K562 (cell line): Measurements from ENCODE around the gene MRPL48. TPM values are rescaled to one million over a fixed set of nuclear protein-coding genes. Genes with fewer than 3 reads are reported as not detected.

Experiments
- ATAC-seq: fragments of 200-7000 bp; cut with Tn5 transposase; 3 replicates; pipeline ENCODE4 v1.9.1; 2020; ENCODE audit warnings: moderate library complexity
- BruUV-seq: library from RNA; stranded (reverse); fragments of 400-500 nt; replicated peaks from 2 replicates; lab custom pipeline; 2021; lab: Mats Ljungman, UMichigan
- CTCF ChIA-PET: fragments of 300-600 bp; formaldehyde crosslinking; extraction: SDS; loops from one replicate; lab custom pipeline; 2021; ENCODE audit warnings: low intra/inter-chr PET ratio; lab: Yijun Ruan, JAX
- POLR2A ChIA-PET: fragments of 300-600, 350-650 bp; sonication (Branson Sonifier 250); formaldehyde crosslinking; extraction: SDS; loops from one replicate; lab custom pipeline; 2021; ENCODE audit warnings: antibody characterized with exemption, inconsistent platforms; lab: Yijun Ruan, JAX
- DNase-seq, 4 experiments: peaks; one replicate each; pipeline versions ENCODE4 v3.0.0 to v3.0.0-alpha.2; 2011 to 2018; ENCODE audit warnings: low spot score in 3 of 4, mixed read lengths in 3 of 4; ENCODE audit errors: extremely low read depth in 1 of 4
- FAIRE-seq: peaks from 2 replicates; lab custom pipeline; 2011; peaks lifted over from hg19 to GRCh38; lab: Jason Lieb, UNC
- H2AFZ ChIP-seq: 2 replicates; pipeline ENCODE4 v1.6.0; 2011; ENCODE audit warnings: low read depth, low read length, control low read depth, inconsistent platforms
- H3K27ac ChIP-seq: fragments of 200-600 bp; 3 replicates; pipeline ENCODE4 v1.8.0; 2011; ENCODE audit warnings: low read depth, mild to moderate bottlenecking, control low read depth, inconsistent platforms, low read length, moderate library complexity, mixed read lengths; ENCODE audit errors: extremely low read depth
- H3K27me3 ChIP-seq, 2 experiments: fragments of 300-600 bp in 1 of 2; 2 replicates in 1 of 2; 3 replicates in 1 of 2; pipeline versions ENCODE4 v1.6.0 to v1.8.0; 2011; ENCODE audit warnings: inconsistent platforms in 2 of 2, low read length in 2 of 2, mild to moderate bottlenecking in 1 of 2, mixed read lengths in 1 of 2, moderate library complexity in 1 of 2; ENCODE audit not compliant: control insufficient read depth in 2 of 2, insufficient read depth in 2 of 2
- H3K36me3 ChIP-seq: fragments of 300-600 bp; 3 replicates; pipeline ENCODE4 v1.8.0; 2011; ENCODE audit warnings: mild to moderate bottlenecking, low read length, inconsistent platforms; ENCODE audit not compliant: control insufficient read depth, insufficient read depth
- H3K4me1 ChIP-seq, 2 experiments: fragments of 200-600 bp in 1 of 2; replicated peaks in 1 of 2; 2 replicates in 1 of 2; 3 replicates in 1 of 2; pipeline versions ENCODE4 v1.5.1 to v1.8.0; 2011; ENCODE audit warnings: inconsistent platforms in 2 of 2, low read length in 2 of 2, mild to moderate bottlenecking in 1 of 2, mixed read lengths in 1 of 2, moderate library complexity in 1 of 2; ENCODE audit not compliant: control insufficient read depth in 2 of 2, insufficient read depth in 2 of 2
- H3K4me2 ChIP-seq: 2 replicates; pipeline ENCODE4 v1.6.1; 2011; ENCODE audit warnings: low read length, control low read depth, inconsistent platforms, mixed read lengths; ENCODE audit not compliant: insufficient read depth
- H3K4me3 ChIP-seq: fragments of 200-600 bp; sonication (generic), shearing (Covaris generic); 2 replicates; pipeline ENCODE4 v1.5.1; 2016; ENCODE audit warnings: control low read depth, inconsistent platforms
- H3K79me2 ChIP-seq: fragments of 200-600 bp; 3 replicates; pipeline ENCODE4 v1.8.0; 2011; ENCODE audit warnings: low read length, inconsistent platforms; ENCODE audit not compliant: control insufficient read depth, insufficient read depth
- H3K9ac ChIP-seq, 2 experiments: 2 replicates each; pipeline versions ENCODE4 v1.6.0 to v1.6.1; 2011; ENCODE audit warnings: low read depth in 2 of 2, low read length in 2 of 2, control low read depth in 1 of 2, inconsistent platforms in 1 of 2, mild to moderate bottlenecking in 1 of 2, mixed read lengths in 1 of 2; ENCODE audit not compliant: insufficient read depth in 1 of 2
- H3K9me1 ChIP-seq: one replicate; pipeline ENCODE4 v1.6.0; 2011; ENCODE audit warnings: inconsistent platforms, mild to moderate bottlenecking, low read length, moderate library complexity; ENCODE audit not compliant: control insufficient read depth, insufficient read depth
- H3K9me3 ChIP-seq: replicated peaks from 2 replicates; pipeline ENCODE4 v1.5.1; 2011; ENCODE audit warnings: low read depth, low read length, inconsistent platforms; ENCODE audit not compliant: control insufficient read depth, insufficient read depth
- H4K20me1 ChIP-seq: replicated peaks from 2 replicates; pipeline ENCODE4 v1.6.1; 2011; ENCODE audit warnings: low read length, inconsistent platforms, mixed read lengths; ENCODE audit not compliant: control insufficient read depth, insufficient read depth
- ELF1 ChIP-seq: fragments of 200-800 bp; sonication (Bioruptor generic); IDR thresholded peaks from 2 replicates; pipeline ENCODE4 v1.6.1; 2016; ENCODE audit warnings: missing genetic modification characterization, missing compliant biosample characterization
- KLF1 ChIP-seq: fragments of 450-650 bp; IDR thresholded peaks from 2 replicates; pipeline ENCODE4 v1.6.1; 2016; ENCODE audit warnings: missing genetic modification characterization, missing compliant biosample characterization
- PYGO2 ChIP-seq: fragments of 450-650 bp; IDR thresholded peaks from 2 replicates; pipeline ENCODE4 v1.6.1; 2016; ENCODE audit warnings: mild to moderate bottlenecking, missing genetic modification characterization, moderate library complexity, missing compliant biosample characterization
- SAFB2 ChIP-seq: fragments of 200-400 bp; formaldehyde crosslinking; IDR thresholded peaks from 2 replicates; pipeline ENCODE4 v1.6.1; 2018; ENCODE audit warnings: borderline replicate concordance, low read length, low read depth, moderate library complexity; ENCODE audit not compliant: severe bottlenecking
- TCF3 ChIP-seq: sonication (generic); formaldehyde crosslinking; IDR thresholded peaks from 2 replicates; pipeline ENCODE4 v1.4.0; 2020; ENCODE audit warnings: mild to moderate bottlenecking, missing genetic modification reagents
- ZNF280A ChIP-seq: fragments of 450-650 bp; IDR thresholded peaks from 2 replicates; pipeline ENCODE4 v1.6.1; 2018; ENCODE audit warnings: mild to moderate bottlenecking, low read depth; ENCODE audit not compliant: partially characterized antibody
- WGBS: fragments of 100-300 bp; shearing (Covaris generic); methylation state at CpG from one replicate; pipeline ENCODE4 v1.1.6; 2016; ENCODE audit warnings: low coverage, mixed read lengths; ENCODE audit not compliant: insufficient coverage; ENCODE audit errors: missing lambda C conversion rate; 5-methylcytosine and 5-hydroxymethylcytosine counted together
- in situ Hi-C: fragments of 300-500 bp; cut with MboI; formaldehyde crosslinking; loops from 4 replicates; pipeline ENCODE4 v1.15.0; 2018; ENCODE audit warnings: inconsistent platforms, mixed read lengths
- intact Hi-C: fragments of 100-400 bp; cut with micrococcal nuclease; formaldehyde crosslinking; loops from 2 replicates; pipeline ENCODE4 v1.14.2; 2022
- polyA plus RNA-seq, 8 experiments: library from polyadenylated mRNA; depleted of rRNA in 4 of 8; stranded (reverse) in 5 of 8; unstranded in 3 of 8; fragments of >200 nt; fragmentation: Nextera tagmentation in 2 of 8; fragmentation: Illumina TruSeq in 1 of 8; extraction: Ambion mirVana in 2 of 8; extraction: Trizol in 1 of 8; gene quantifications; 2 replicates each; pipeline versions ENCODE4 v1.2.1 to v1.2.3, GENCODE V29; 2011 to 2014; ENCODE audit warnings: inconsistent platforms in 1 of 8, missing spikeins in 1 of 8
- total RNA-seq, 7 experiments: library from RNA; depleted of rRNA in 6 of 7; stranded (reverse); fragments of >200 nt in 6 of 7; fragmentation: Illumina TruSeq in 2 of 7; extraction: Trizol in 2 of 7; gene quantifications; 2 replicates each; pipeline versions ENCODE4 v1.2.1 to v1.2.3, GENCODE V29; 2011 to 2021; ENCODE audit warnings: low replicate concordance in 1 of 7
- TF ChIP-seq, protein P1 (sequence below): fragments of 450-650 bp; conservative IDR thresholded peaks from 2 replicates; pipeline ENCODE4 v1.6.1; 2016; ENCODE audit warnings: missing genetic modification characterization, low read depth, mild to moderate bottlenecking, missing compliant biosample characterization, moderate library complexity
- TF ChIP-seq, protein P2 (sequence below): sonication (generic); formaldehyde crosslinking; IDR thresholded peaks from 2 replicates; pipeline ENCODE4 v1.8.0; 2022; ENCODE audit warnings: mild to moderate bottlenecking, missing genetic modification reagents, borderline replicate concordance

Gene MRPL48
- total and polyA plus RNA-seq, 9 of the 15 experiments (the other 6 are each of a cell fraction or from before 2014, with no cell fraction given), result 66.0 to 237 (median 104) TPM

- no peak overlapping the region for H3K4me2 ChIP-seq
- no TSS peak for BruUV-seq
- H3K27ac ChIP-seq, result no peak overlapping the region
- no peak overlapping the region for H2AFZ ChIP-seq
- in situ Hi-C loops, result no loop called here
- no peaks in the 10 kb centered on the region for H4K20me1 ChIP-seq
- H3K36me3 ChIP-seq, result peaks cover 26% of the 10 kb centered on the region
- H3K9me1 ChIP-seq, result no peaks in the 10 kb centered on the region
- H3K9me3 ChIP-seq, result no peaks in the 10 kb centered on the region
- H3K27me3 ChIP-seq, result no peaks in the 10 kb centered on the region
- CTCF ChIA-PET, result no interaction called here
- no peak overlapping the region for H3K9ac ChIP-seq
- no peak for FAIRE-seq
- ATAC-seq, result no peak
- no peak for TF ChIP-seq KLF1
- TF ChIP-seq, protein P1, sequence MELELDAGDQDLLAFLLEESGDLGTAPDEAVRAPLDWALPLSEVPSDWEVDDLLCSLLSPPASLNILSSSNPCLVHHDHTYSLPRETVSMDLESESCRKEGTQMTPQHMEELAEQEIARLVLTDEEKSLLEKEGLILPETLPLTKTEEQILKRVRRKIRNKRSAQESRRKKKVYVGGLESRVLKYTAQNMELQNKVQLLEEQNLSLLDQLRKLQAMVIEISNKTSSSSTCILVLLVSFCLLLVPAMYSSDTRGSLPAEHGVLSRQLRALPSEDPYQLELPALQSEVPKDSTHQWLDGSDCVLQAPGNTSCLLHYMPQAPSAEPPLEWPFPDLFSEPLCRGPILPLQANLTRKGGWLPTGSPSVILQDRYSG (tag), result no peak
- TF ChIP-seq ELF1 (tag), result no peak
- intact Hi-C loops, result no loop called here
- peaks cover 2 to 5% of the 10 kb centered on the region in 2 experiments; a peak in 3 of 5 replicates for H3K4me1 ChIP-seq
- no peak for DNase-seq
- no peak overlapping the region for H3K4me3 ChIP-seq
- WGBS, result 96% methylated on average over 2 of the region's 2 CpGs
- 0 out of 3 replicates have a peak, but pooled peaks cover 7% of the 10 kb centered on the region for H3K79me2 ChIP-seq
- POLR2A ChIA-PET, result interaction anchor here (1.1 kb wide), 1 partner anchor 189 kb away, joined by 3 read pairs; no protein-coding TSS in a partner anchor
Observed at GRCh38 chr11:73883856-73884255, 96.2 kb downstream of the MRPL48 start.

- no peaks in the 10 kb centered on the region for H3K4me1 ChIP-seq
- no peaks in the 10 kb centered on the region for H3K79me2 ChIP-seq
- BruUV-seq, result no TSS peak
- H3K27me3 ChIP-seq, result no peaks in the 10 kb centered on the region
- no peak overlapping the region for H3K27ac ChIP-seq
- H3K9me3 ChIP-seq, result no peaks in the 10 kb centered on the region
- no peak for FAIRE-seq
- ATAC-seq, result no peak
- DNase-seq, result no peak
- ChIA-PET POLR2A (interaction anchor here (1.7 kb wide), 1 partner anchor 10 kb away, joined by 5 read pairs; no protein-coding TSS in a partner anchor), CTCF (no interaction called here)
- H3K4me2 ChIP-seq, result no peak overlapping the region
- intact Hi-C loops (no loop called here), in situ Hi-C loops (no loop called here)
- no peak overlapping the region for H3K4me3 ChIP-seq
- 98% methylated on average over 3 of the region's 3 CpGs for WGBS
- H4K20me1 ChIP-seq, result no peaks in the 10 kb centered on the region
- peaks cover 48% of the 10 kb centered on the region for H3K36me3 ChIP-seq
- H2AFZ ChIP-seq, result no peak overlapping the region
- no peak overlapping the region for H3K9ac ChIP-seq
- H3K9me1 ChIP-seq, result no peaks in the 10 kb centered on the region
- TF ChIP-seq TCF3 (CRISPR knock-in tag) (no peak), ZNF280A (no peak), SAFB2 (no peak), PYGO2 (tag) (no peak)
- TF ChIP-seq, protein P2, sequence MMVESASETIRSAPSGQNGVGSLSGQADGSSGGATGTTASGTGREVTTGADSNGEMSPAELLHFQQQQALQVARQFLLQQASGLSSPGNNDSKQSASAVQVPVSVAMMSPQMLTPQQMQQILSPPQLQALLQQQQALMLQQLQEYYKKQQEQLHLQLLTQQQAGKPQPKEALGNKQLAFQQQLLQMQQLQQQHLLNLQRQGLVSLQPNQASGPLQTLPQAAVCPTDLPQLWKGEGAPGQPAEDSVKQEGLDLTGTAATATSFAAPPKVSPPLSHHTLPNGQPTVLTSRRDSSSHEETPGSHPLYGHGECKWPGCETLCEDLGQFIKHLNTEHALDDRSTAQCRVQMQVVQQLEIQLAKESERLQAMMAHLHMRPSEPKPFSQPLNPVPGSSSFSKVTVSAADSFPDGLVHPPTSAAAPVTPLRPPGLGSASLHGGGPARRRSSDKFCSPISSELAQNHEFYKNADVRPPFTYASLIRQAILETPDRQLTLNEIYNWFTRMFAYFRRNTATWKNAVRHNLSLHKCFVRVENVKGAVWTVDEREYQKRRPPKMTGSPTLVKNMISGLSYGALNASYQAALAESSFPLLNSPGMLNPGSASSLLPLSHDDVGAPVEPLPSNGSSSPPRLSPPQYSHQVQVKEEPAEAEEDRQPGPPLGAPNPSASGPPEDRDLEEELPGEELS (CRISPR knock-in tag), result no peak
- TF ChIP-seq, protein P1 (tag), result no peak
Observed at GRCh38 chr11:73888244-73888643, 100.6 kb downstream of the MRPL48 start.
